HepG2 (cell line): ENCODE data around the gene CDH13. TPM values are rescaled to one million over a fixed set of nuclear protein-coding genes. Genes with fewer than 3 reads are reported as not detected.

Source experiments
- ATAC-seq: fragments of 200-7000 bp; cut with Tn5 transposase; 3 replicates; pipeline ENCODE4 v1.9.1; 2020; ENCODE audit warnings: mild to moderate bottlenecking, moderate library complexity
- BruUV-seq: library from RNA; stranded (reverse); fragments of 400-500 nt; replicated peaks from 2 replicates; lab custom pipeline; 2021; lab: Mats Ljungman, UMichigan
- CTCF ChIA-PET: fragments of 300-600 bp; formaldehyde crosslinking; extraction: SDS; loops from one replicate; lab custom pipeline; 2021; ENCODE audit warnings: low total read pairs, inconsistent platforms, low intra/inter-chr PET ratio; lab: Yijun Ruan, JAX
- POLR2A ChIA-PET: fragments of 350-600 bp; sonication (Branson Sonifier 250); formaldehyde crosslinking; loops from one replicate; lab custom pipeline; 2020; ENCODE audit warnings: antibody characterized with exemption, inconsistent platforms; lab: Yijun Ruan, JAX
- DNase-seq: peaks from one replicate; pipeline ENCODE4 v3.0.0-alpha.2; 2015; ENCODE audit warnings: low spot score
- FAIRE-seq: peaks from 3 replicates; lab custom pipeline; 2011; peaks lifted over from hg19 to GRCh38; lab: Jason Lieb, UNC
- H2AFZ ChIP-seq: one replicate; pipeline ENCODE4 v1.6.1; 2011; ENCODE audit warnings: low read length, inconsistent platforms
- H3K27ac ChIP-seq: fragments of 300-600 bp; 3 replicates; pipeline ENCODE4 v1.8.0; 2011; ENCODE audit warnings: mixed run types, mild to moderate bottlenecking, mixed read lengths, low read length, inconsistent platforms; ENCODE audit not compliant: insufficient read depth; ENCODE audit errors: extremely low read length
- H3K27me3 ChIP-seq, 2 experiments: fragments of 200-600 bp in 1 of 2; 2 replicates in 1 of 2; 3 replicates in 1 of 2; pipeline versions ENCODE4 v1.6.0 to v1.8.0; 2011; ENCODE audit warnings: low read length in 2 of 2, mild to moderate bottlenecking in 2 of 2, moderate library complexity in 2 of 2, inconsistent platforms in 1 of 2; ENCODE audit not compliant: insufficient read depth in 2 of 2, control insufficient read depth in 1 of 2
- H3K36me3 ChIP-seq, 2 experiments: fragments of 200-600 bp in 1 of 2; replicated peaks in 1 of 2; 2 replicates in 1 of 2; 3 replicates in 1 of 2; pipeline versions ENCODE4 v1.5.1 to v1.8.0; 2011; ENCODE audit warnings: low read length in 2 of 2, inconsistent platforms in 1 of 2; ENCODE audit not compliant: insufficient read depth in 2 of 2, control insufficient read depth in 1 of 2
- H3K4me1 ChIP-seq: 2 replicates; pipeline ENCODE4 v1.5.1; 2012; ENCODE audit warnings: low read length, inconsistent platforms; ENCODE audit not compliant: insufficient read depth
- H3K4me2 ChIP-seq: 2 replicates; pipeline ENCODE4 v1.6.0; 2011; ENCODE audit warnings: low read depth, low read length, inconsistent platforms
- H3K4me3 ChIP-seq, 3 experiments: fragments of 200-600 bp in 1 of 3; sonication (generic), shearing (Covaris generic) in 1 of 3; replicated peaks in 1 of 3; 2 replicates each; pipeline ENCODE4 v1.5.1; 2011 to 2016; ENCODE audit warnings: low read length in 3 of 3, inconsistent platforms in 2 of 3, low read depth in 2 of 3, mild to moderate bottlenecking in 2 of 3, control low read depth in 1 of 3, mixed read lengths in 1 of 3; ENCODE audit not compliant: insufficient read depth in 1 of 3
- H3K79me2 ChIP-seq: one replicate; pipeline ENCODE4 v1.6.1; 2011; ENCODE audit warnings: low read length, inconsistent platforms; ENCODE audit not compliant: insufficient read depth
- H3K9ac ChIP-seq: 2 replicates; pipeline ENCODE4 v1.6.0; 2011; ENCODE audit warnings: mild to moderate bottlenecking, low read depth, low read length, inconsistent platforms; ENCODE audit not compliant: insufficient read depth
- H3K9me3 ChIP-seq: 2 replicates; pipeline ENCODE4 v1.5.1; 2012; ENCODE audit warnings: mild to moderate bottlenecking, low read length
- H4K20me1 ChIP-seq: 2 replicates; pipeline ENCODE4 v1.6.0; 2011; ENCODE audit warnings: inconsistent platforms, mild to moderate bottlenecking, low read length, moderate library complexity; ENCODE audit not compliant: insufficient read depth
- ATF1 ChIP-seq: IDR thresholded peaks from 2 replicates; pipeline ENCODE4 v1.6.1; 2016; ENCODE audit warnings: mild to moderate bottlenecking, control low read depth
- KLF12 ChIP-seq: sonication (generic); formaldehyde crosslinking; IDR thresholded peaks from 2 replicates; pipeline ENCODE4 v1.4.0; 2020; ENCODE audit warnings: missing genetic modification reagents, borderline replicate concordance
- MAF1 ChIP-seq: sonication (generic); formaldehyde crosslinking; IDR thresholded peaks from 2 replicates; pipeline ENCODE4 v1.5.0; 2020; ENCODE audit warnings: missing genetic modification reagents, borderline replicate concordance
- SMAD3 ChIP-seq: sonication (generic); formaldehyde crosslinking; IDR thresholded peaks from 2 replicates; pipeline ENCODE4 v1.4.0; 2020; ENCODE audit warnings: missing genetic modification reagents
- ZFP62 ChIP-seq: sonication (generic); formaldehyde crosslinking; IDR thresholded peaks from 2 replicates; pipeline ENCODE4 v1.4.0; 2020; ENCODE audit warnings: missing genetic modification reagents
- ZNF543 ChIP-seq: sonication (generic); formaldehyde crosslinking; IDR thresholded peaks from 2 replicates; pipeline ENCODE4 v1.4.0; 2020; ENCODE audit warnings: mild to moderate bottlenecking, missing genetic modification reagents
- ZNF574 ChIP-seq: sonication (generic); formaldehyde crosslinking; IDR thresholded peaks from 2 replicates; pipeline ENCODE4 v1.4.0; 2020; ENCODE audit warnings: missing genetic modification reagents
- ZSCAN31 ChIP-seq: sonication (generic); formaldehyde crosslinking; IDR thresholded peaks from 2 replicates; pipeline ENCODE4 v1.5.0; 2020; ENCODE audit warnings: low read depth, mild to moderate bottlenecking, missing genetic modification reagents
- in situ Hi-C: cut with HindIII; loops from 2 replicates; pipeline ENCODE4 v1.10.0; 2017; ENCODE audit warnings: low pct_unique_long_range_greater_than_20kb; ENCODE audit not compliant: extremely low pct_ligation_motif_present
- intact Hi-C: fragments of 100-400 bp; cut with micrococcal nuclease; formaldehyde crosslinking; loops from one replicate; pipeline ENCODE4 v1.10.0; 2022; ENCODE audit not compliant: unreplicated experiment
- polyA plus RNA-seq, 8 experiments: library from polyadenylated mRNA; depleted of rRNA in 3 of 8; stranded (reverse) in 7 of 8; unstranded in 1 of 8; fragments of >200 nt; fragmentation: Illumina TruSeq in 4 of 8; extraction: Trizol in 4 of 8; gene quantifications; 2 replicates each; pipeline versions ENCODE4 v1.2.1 to v1.2.3, GENCODE V29; 2011 to 2016; ENCODE audit warnings: low read depth in 4 of 8, missing spikeins in 1 of 8, mixed read lengths in 1 of 8; ENCODE audit not compliant: insufficient read depth in 1 of 8
- total RNA-seq, 5 experiments: library from RNA; depleted of rRNA; stranded (reverse); fragments of >200 nt; fragmentation: Illumina TruSeq; extraction: Trizol; gene quantifications; 2 replicates each; pipeline ENCODE4 v1.2.3, GENCODE V29; 2016; ENCODE audit warnings: low read depth in 1 of 5

The CDH13 gene
- total and polyA plus RNA-seq, 2 of the 13 experiments (the other 11 are each of a cell fraction or from before 2014, with no cell fraction given), result not detected

GRCh38 chr16:83269048-83269447 is 642.3 kb downstream of the CDH13 start:
- Histone ChIP-seq H3K4me2 (no peak overlapping the region), H3K4me1 (no peaks in the 10 kb centered on the region), H3K27ac (no peak overlapping the region), H3K9me3 (no peaks in the 10 kb centered on the region), H3K4me3 (no peak overlapping the region), H3K27me3 (peaks cover 0 to 3% of the 10 kb centered on the region in 2 experiments; a peak in 1 of 5 replicates), H3K36me3 (no peaks in the 10 kb centered on the region), H3K9ac (no peak overlapping the region), H4K20me1 (no peaks in the 10 kb centered on the region), H3K79me2 (no peaks in the 10 kb centered on the region), H2AFZ (no peak overlapping the region)
- DNase-seq, result no peak
- no TSS peak for BruUV-seq
- no peak for FAIRE-seq
- no peak for TF ChIP-seq SMAD3 (CRISPR knock-in tag)
- no peak for TF ChIP-seq ATF1 (CRISPR knock-in tag)
- TF ChIP-seq ZSCAN31 (CRISPR knock-in tag), result no peak
- no peak for TF ChIP-seq MAF1 (CRISPR knock-in tag)
- TF ChIP-seq ZFP62 (CRISPR knock-in tag), result no peak
- no peak for TF ChIP-seq ZNF543 (CRISPR knock-in tag)
- TF ChIP-seq KLF12 (CRISPR knock-in tag), result no peak
- no peak for TF ChIP-seq ZNF574 (CRISPR knock-in tag)
- in situ Hi-C loops, result no loop called here
- ChIA-PET POLR2A (no interaction called here), CTCF (no interaction called here)
- intact Hi-C loops, result no loop called here
- ATAC-seq, result no peak
